IMR-90 (cell line): ENCODE results near the gene PAAF1. TPM values are rescaled to one million over a fixed set of nuclear protein-coding genes. Genes with fewer than 3 reads are reported as not detected.

Experiments
- ATAC-seq: fragments of 200-7000 bp; cut with Tn5 transposase; 2 replicates; pipeline ENCODE4 v1.9.1; 2020; ENCODE audit warnings: low read depth, mild to moderate bottlenecking, moderate library complexity
- BruUV-seq: library from RNA; stranded (reverse); fragments of 400-500 nt; replicated peaks from 2 replicates; lab custom pipeline; 2021; lab: Mats Ljungman, UMichigan
- CTCF ChIA-PET: fragments of 300-600 bp; formaldehyde crosslinking; extraction: SDS; loops from one replicate; lab custom pipeline; 2021; ENCODE audit warnings: antibody characterized with exemption; lab: Yijun Ruan, JAX
- POLR2A ChIA-PET: fragments of 300-600 bp; sonication (Branson Sonifier 250); formaldehyde crosslinking; loops from one replicate; lab custom pipeline; 2022; ENCODE audit warnings: antibody characterized with exemption; ENCODE audit not compliant: unreplicated experiment; lab: Charles Lee
- DNase-seq: peaks from one replicate; pipeline ENCODE4 v3.0.0; 2013
- H2AFZ ChIP-seq: replicated peaks from 2 replicates; pipeline ENCODE3; 2013; ENCODE audit warnings: low read length, mild to moderate bottlenecking; ENCODE audit not compliant: poor library complexity
- H2AK5ac ChIP-seq: 2 replicates; pipeline ENCODE4 v1.6.1; 2013; ENCODE audit warnings: low read depth, low read length, inconsistent platforms
- H2AK9ac ChIP-seq: replicated peaks from 2 replicates; pipeline ENCODE3; 2013; ENCODE audit warnings: mild to moderate bottlenecking, low read depth, low read length, moderate library complexity; ENCODE audit not compliant: poor library complexity
- H2BK120ac ChIP-seq: 2 replicates; pipeline ENCODE4 v1.6.1; 2013; ENCODE audit warnings: low read depth, low read length, inconsistent platforms
- H2BK15ac ChIP-seq: 3 replicates; pipeline ENCODE4 v1.6.1; 2013; ENCODE audit warnings: low read depth, low read length, inconsistent platforms
- H2BK20ac ChIP-seq: 2 replicates; pipeline ENCODE4 v1.6.1; 2013; ENCODE audit warnings: low read depth, mild to moderate bottlenecking, inconsistent platforms, low read length, moderate library complexity
- H2BK5ac ChIP-seq: 2 replicates; pipeline ENCODE4 v1.6.1; 2013; ENCODE audit warnings: mild to moderate bottlenecking, low read depth, low read length, inconsistent platforms; ENCODE audit not compliant: poor library complexity, severe bottlenecking
- H3K14ac ChIP-seq: replicated peaks from 2 replicates; pipeline ENCODE4 v1.6.1; 2013; ENCODE audit warnings: low read depth, low read length, inconsistent platforms
- H3K18ac ChIP-seq: 2 replicates; pipeline ENCODE4 v1.6.1; 2013; ENCODE audit warnings: low read depth, low read length, control low read depth
- H3K23ac ChIP-seq: 2 replicates; pipeline ENCODE4 v1.6.1; 2013; ENCODE audit warnings: low read depth, low read length, inconsistent platforms
- H3K27ac ChIP-seq: 2 replicates; pipeline ENCODE4 v1.5.1; 2013; ENCODE audit warnings: mild to moderate bottlenecking, control low read depth, low read length; ENCODE audit not compliant: insufficient read depth
- H3K27me3 ChIP-seq: 2 replicates; pipeline ENCODE4 v1.6.1; 2013; ENCODE audit warnings: low read length; ENCODE audit not compliant: control insufficient read depth, insufficient read depth
- H3K36me3 ChIP-seq: 2 replicates; pipeline ENCODE4 v1.6.1; 2013; ENCODE audit warnings: low read length, mixed read lengths; ENCODE audit not compliant: control insufficient read depth, insufficient read depth
- H3K4ac ChIP-seq: 2 replicates; pipeline ENCODE4 v1.6.1; 2013; ENCODE audit warnings: low read depth, low read length, inconsistent platforms
- H3K4me1 ChIP-seq: 2 replicates; pipeline ENCODE4 v1.6.1; 2013; ENCODE audit warnings: low read length, mixed read lengths; ENCODE audit not compliant: control insufficient read depth, insufficient read depth
- H3K4me2 ChIP-seq: 2 replicates; pipeline ENCODE4 v1.6.1; 2013; ENCODE audit warnings: low read depth, mild to moderate bottlenecking, control low read depth, low read length, moderate library complexity
- H3K4me3 ChIP-seq: 2 replicates; pipeline ENCODE4 v1.5.1; 2013; ENCODE audit warnings: low read depth, mild to moderate bottlenecking, control low read depth, low read length, moderate library complexity; ENCODE audit not compliant: insufficient read depth
- H3K56ac ChIP-seq: 2 replicates; pipeline ENCODE4 v1.6.1; 2013; ENCODE audit warnings: low read length, inconsistent platforms; ENCODE audit not compliant: insufficient read depth; ENCODE audit errors: extremely low read depth
- H3K79me1 ChIP-seq, 2 experiments: 2 replicates each; pipeline ENCODE4 v1.6.1; 2013; ENCODE audit warnings: low read length in 2 of 2, inconsistent platforms in 1 of 2, low read depth in 1 of 2
- H3K9ac ChIP-seq: 2 replicates; pipeline ENCODE4 v1.6.1; 2013; ENCODE audit warnings: low read depth, low read length, control low read depth
- H3K9me1 ChIP-seq: 2 replicates; pipeline ENCODE4 v1.6.1; 2013; ENCODE audit warnings: low read length, inconsistent platforms; ENCODE audit not compliant: insufficient read depth
- H3K9me3 ChIP-seq: 2 replicates; pipeline ENCODE4 v1.6.1; 2013; ENCODE audit warnings: low read length; ENCODE audit not compliant: control insufficient read depth, insufficient read depth
- H4K20me1 ChIP-seq: 2 replicates; pipeline ENCODE4 v1.6.1; 2013; ENCODE audit warnings: low read length, inconsistent platforms; ENCODE audit not compliant: insufficient read depth
- H4K5ac ChIP-seq: 2 replicates; pipeline ENCODE4 v1.6.1; 2013; ENCODE audit warnings: mild to moderate bottlenecking, low read depth, low read length, control low read depth
- H4K8ac ChIP-seq, 2 experiments: 2 replicates each; pipeline ENCODE4 v1.6.1; 2013; ENCODE audit warnings: low read depth in 2 of 2, low read length in 2 of 2, control low read depth in 1 of 2, inconsistent platforms in 1 of 2
- H4K91ac ChIP-seq: 2 replicates; pipeline ENCODE4 v1.6.1; 2013; ENCODE audit warnings: low read depth, low read length, inconsistent platforms; ENCODE audit not compliant: insufficient read depth
- BHLHE40 ChIP-seq: fragments of 150-350 bp; IDR thresholded peaks from 2 replicates; pipeline ENCODE4 v1.6.1; 2016; ENCODE audit warnings: mild to moderate bottlenecking, low read depth, low read length
- CEBPB ChIP-seq: IDR thresholded peaks from 2 replicates; pipeline ENCODE4 v1.6.1; 2012; ENCODE audit warnings: low read depth, low read length, improper control_type of control experiment
- CHD1 ChIP-seq: IDR thresholded peaks from 2 replicates; pipeline ENCODE4 v1.6.1; 2012; ENCODE audit warnings: low read depth, low read length, improper control_type of control experiment
- FOS ChIP-seq: fragments of 150-350 bp; IDR thresholded peaks from 2 replicates; pipeline ENCODE4 v1.6.1; 2016; ENCODE audit warnings: low read depth, low read length
- MAZ ChIP-seq: IDR thresholded peaks from 2 replicates; pipeline ENCODE4 v1.6.1; 2012; ENCODE audit warnings: low read depth, mild to moderate bottlenecking, low read length, improper control_type of control experiment, moderate library complexity, borderline replicate concordance
- MXI1 ChIP-seq: IDR thresholded peaks from 2 replicates; pipeline ENCODE4 v1.6.1; 2012; ENCODE audit warnings: low read depth, mild to moderate bottlenecking, low read length, moderate library complexity, borderline replicate concordance
- NFE2L2 ChIP-seq: fragments of 150-350 bp; IDR thresholded peaks from 2 replicates; pipeline ENCODE4 v1.6.1; 2016; ENCODE audit warnings: low read depth, mild to moderate bottlenecking, low read length
- POLR2A ChIP-seq: IDR thresholded peaks from 2 replicates; pipeline ENCODE4 v1.6.1; 2012; ENCODE audit warnings: mild to moderate bottlenecking, low read depth, low read length
- RAD21 ChIP-seq: IDR thresholded peaks from 2 replicates; pipeline ENCODE4 v1.6.1; 2012; ENCODE audit warnings: low read length, improper control_type of control experiment
- RCOR1 ChIP-seq: IDR thresholded peaks from 2 replicates; pipeline ENCODE4 v1.6.1; 2012; ENCODE audit warnings: mild to moderate bottlenecking, low read length, improper control_type of control experiment; ENCODE audit not compliant: insufficient replicate concordance
- SMC3 ChIP-seq: fragments of 150-350 bp; IDR thresholded peaks from 2 replicates; pipeline ENCODE4 v1.6.1; 2016; ENCODE audit warnings: low read depth, mild to moderate bottlenecking, antibody characterized with exemption, low read length, moderate library complexity
- WGBS, 2 experiments: methylation state at CpG; one replicate each; pipeline versions ENCODE4 v1.1.5 to v1.1.7; 2013; ENCODE audit warnings: missing lambda C conversion rate in 2 of 2; ENCODE audit not compliant: insufficient read length in 1 of 2; ENCODE audit errors: extremely low coverage in 2 of 2; 5-methylcytosine and 5-hydroxymethylcytosine counted together
- dilution Hi-C: fragments of 300-500 bp; cut with HindIII; formaldehyde crosslinking; loops from one replicate; pipeline ENCODE4 v1.14.3; 2018; ENCODE audit warnings: low sequenced_read_pairs; ENCODE audit not compliant: unreplicated experiment
- in situ Hi-C: fragments of 300-500 bp; cut with MboI; formaldehyde crosslinking; loops from 3 replicates; pipeline ENCODE4 v1.14.3; 2019; ENCODE audit warnings: low sequenced_read_pairs, inconsistent platforms, mixed read lengths
- intact Hi-C: fragments of 100-400 bp; cut with micrococcal nuclease; formaldehyde crosslinking; loops from 2 replicates; pipeline ENCODE4 v1.10.0; 2022
- polyA plus RNA-seq, 3 experiments: library from polyadenylated mRNA; depleted of rRNA; stranded (reverse); fragments of >200 nt; gene quantifications; 2 replicates each; pipeline ENCODE4 v1.2.3, GENCODE V29; 2012; ENCODE audit warnings: low replicate concordance in 1 of 3
- total RNA-seq: library from RNA; depleted of rRNA; stranded (reverse); fragments of >200 nt; gene quantifications from 2 replicates; pipeline ENCODE4 v1.2.3, GENCODE V29; 2012
- TF ChIP-seq, protein P1 (sequence below): conservative IDR thresholded peaks from 2 replicates; pipeline ENCODE4 v1.5.1; 2012; ENCODE audit warnings: mild to moderate bottlenecking, low read depth, low read length, improper control_type of control experiment
- TF ChIP-seq, protein P2 (sequence below): fragments of 150-350 bp; IDR thresholded peaks from 2 replicates; pipeline ENCODE4 v1.6.1; 2016; ENCODE audit warnings: low read depth, mild to moderate bottlenecking, low read length, moderate library complexity, borderline replicate concordance
- TF ChIP-seq, protein P3 (sequence below): fragments of 150-350 bp; IDR thresholded peaks from 2 replicates; pipeline ENCODE4 v1.6.1; 2017; ENCODE audit warnings: mild to moderate bottlenecking, antibody characterized with exemption, low read length, low read depth

Gene PAAF1
- total and polyA plus RNA-seq, 2 of the 4 experiments (the other 2 are of a cell fraction) = 15.1 to 16.4 TPM

GRCh38 chr11:73940801-73941570 lies 64.2 kb downstream of the PAAF1 start:
- no peak overlapping the region for H3K14ac ChIP-seq
- ATAC-seq (no peak), DNase-seq (no peak)
- no peak overlapping the region for H2AK5ac ChIP-seq
- H3K23ac ChIP-seq = no peak overlapping the region
- H4K5ac ChIP-seq = no peak overlapping the region
- no peaks in the 10 kb centered on the region for H4K20me1 ChIP-seq
- no peaks in the 10 kb centered on the region for H3K4me1 ChIP-seq
- H3K36me3 ChIP-seq = no peaks in the 10 kb centered on the region
- H2AFZ ChIP-seq = no peak overlapping the region
- H3K4me3 ChIP-seq = no peak overlapping the region
- TF ChIP-seq, protein P1, sequence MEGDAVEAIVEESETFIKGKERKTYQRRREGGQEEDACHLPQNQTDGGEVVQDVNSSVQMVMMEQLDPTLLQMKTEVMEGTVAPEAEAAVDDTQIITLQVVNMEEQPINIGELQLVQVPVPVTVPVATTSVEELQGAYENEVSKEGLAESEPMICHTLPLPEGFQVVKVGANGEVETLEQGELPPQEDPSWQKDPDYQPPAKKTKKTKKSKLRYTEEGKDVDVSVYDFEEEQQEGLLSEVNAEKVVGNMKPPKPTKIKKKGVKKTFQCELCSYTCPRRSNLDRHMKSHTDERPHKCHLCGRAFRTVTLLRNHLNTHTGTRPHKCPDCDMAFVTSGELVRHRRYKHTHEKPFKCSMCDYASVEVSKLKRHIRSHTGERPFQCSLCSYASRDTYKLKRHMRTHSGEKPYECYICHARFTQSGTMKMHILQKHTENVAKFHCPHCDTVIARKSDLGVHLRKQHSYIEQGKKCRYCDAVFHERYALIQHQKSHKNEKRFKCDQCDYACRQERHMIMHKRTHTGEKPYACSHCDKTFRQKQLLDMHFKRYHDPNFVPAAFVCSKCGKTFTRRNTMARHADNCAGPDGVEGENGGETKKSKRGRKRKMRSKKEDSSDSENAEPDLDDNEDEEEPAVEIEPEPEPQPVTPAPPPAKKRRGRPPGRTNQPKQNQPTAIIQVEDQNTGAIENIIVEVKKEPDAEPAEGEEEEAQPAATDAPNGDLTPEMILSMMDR = no peak
- TF ChIP-seq SMC3 = no peak
- no peak for TF ChIP-seq MXI1
- TF ChIP-seq CHD1 = no peak
- TF ChIP-seq RCOR1 = no peak
- no peak for TF ChIP-seq MAZ
- TF ChIP-seq, protein P2, sequence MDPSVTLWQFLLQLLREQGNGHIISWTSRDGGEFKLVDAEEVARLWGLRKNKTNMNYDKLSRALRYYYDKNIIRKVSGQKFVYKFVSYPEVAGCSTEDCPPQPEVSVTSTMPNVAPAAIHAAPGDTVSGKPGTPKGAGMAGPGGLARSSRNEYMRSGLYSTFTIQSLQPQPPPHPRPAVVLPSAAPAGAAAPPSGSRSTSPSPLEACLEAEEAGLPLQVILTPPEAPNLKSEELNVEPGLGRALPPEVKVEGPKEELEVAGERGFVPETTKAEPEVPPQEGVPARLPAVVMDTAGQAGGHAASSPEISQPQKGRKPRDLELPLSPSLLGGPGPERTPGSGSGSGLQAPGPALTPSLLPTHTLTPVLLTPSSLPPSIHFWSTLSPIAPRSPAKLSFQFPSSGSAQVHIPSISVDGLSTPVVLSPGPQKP = no peak
- no peak for TF ChIP-seq POLR2A
- no peak for TF ChIP-seq BHLHE40
- no peak for TF ChIP-seq CEBPB
- TF ChIP-seq NFE2L2 = no peak
- no peak for TF ChIP-seq FOS
- no peak for TF ChIP-seq RAD21
- TF ChIP-seq, protein P3, sequence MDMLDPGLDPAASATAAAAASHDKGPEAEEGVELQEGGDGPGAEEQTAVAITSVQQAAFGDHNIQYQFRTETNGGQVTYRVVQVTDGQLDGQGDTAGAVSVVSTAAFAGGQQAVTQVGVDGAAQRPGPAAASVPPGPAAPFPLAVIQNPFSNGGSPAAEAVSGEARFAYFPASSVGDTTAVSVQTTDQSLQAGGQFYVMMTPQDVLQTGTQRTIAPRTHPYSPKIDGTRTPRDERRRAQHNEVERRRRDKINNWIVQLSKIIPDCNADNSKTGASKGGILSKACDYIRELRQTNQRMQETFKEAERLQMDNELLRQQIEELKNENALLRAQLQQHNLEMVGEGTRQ = no peak
- dilution Hi-C loops = no loop called here
- no TSS peak for BruUV-seq
- intact Hi-C loops = no loop called here
- no peak overlapping the region for H3K4me2 ChIP-seq
- in situ Hi-C loops = no loop called here
- H3K9ac ChIP-seq = no peak overlapping the region
- CTCF ChIA-PET = interaction anchor here (1.3 kb wide), 1 partner anchor 9 kb away, joined by 4 read pairs; no protein-coding TSS in a partner anchor
- peaks cover 5% of the 10 kb centered on the region; the same call in 1 of the 2 replicates for H3K9me3 ChIP-seq
- H3K79me1 ChIP-seq = no peaks in the 10 kb centered on the region
- no peak overlapping the region for H2BK5ac ChIP-seq
- POLR2A ChIA-PET = no interaction called here
- H3K27me3 ChIP-seq = no peaks in the 10 kb centered on the region; the same call in none of the 2 replicates
- H3K18ac ChIP-seq = no peak overlapping the region
- no peak overlapping the region for H2BK120ac ChIP-seq
- H3K27ac ChIP-seq = no peak overlapping the region
- H4K8ac ChIP-seq = no peak overlapping the region
- H2BK15ac ChIP-seq = no peak overlapping the region
- H3K9me1 ChIP-seq = no peaks in the 10 kb centered on the region
- no peak overlapping the region for H2BK20ac ChIP-seq
- H3K56ac ChIP-seq = no peak overlapping the region
- no peak overlapping the region for H3K4ac ChIP-seq
- WGBS, 2 experiments = 87% methylated on average over 6 of the region's 9 CpGs; no CpG with 5 or more reads in 1 of the 2 experiments
- H4K91ac ChIP-seq = no peak overlapping the region
- no peak overlapping the region for H2AK9ac ChIP-seq
